GM12878 (cell line): ENCODE results near the gene FAM53B. TPM values are rescaled to one million over a fixed set of nuclear protein-coding genes. Genes with fewer than 3 reads are reported as not detected.
A peak's percentile ranks its signal among the peaks of the same experiment; 100 is the strongest.
"Not testable (repeated sequence)": the region's sequence is repeated elsewhere in the genome, so short reads cannot be mapped to it uniquely, and the experiment has no call there.

Experiments used
- ATAC-seq: fragments of 200-7000 bp; cut with Tn5 transposase; 3 replicates; pipeline ENCODE4 v1.9.1; 2020; ENCODE audit warnings: mild to moderate bottlenecking, moderate library complexity
- BruUV-seq: library from RNA; stranded (reverse); fragments of 400-500 nt; replicated peaks from 2 replicates; lab custom pipeline; 2021; lab: Mats Ljungman, UMichigan
- CTCF ChIA-PET: fragments of 300-600 bp; sonication (Branson Sonifier 250); formaldehyde crosslinking; extraction: SDS; loops from one replicate; lab custom pipeline; 2021; ENCODE audit warnings: inconsistent platforms; lab: Yijun Ruan, JAX
- POLR2A ChIA-PET: fragments of 350-600 bp; formaldehyde crosslinking; extraction: SDS; loops from one replicate; lab custom pipeline; 2021; ENCODE audit warnings: inconsistent platforms; lab: Charles Lee
- RAD21 ChIA-PET: fragments of 300-600 bp; sonication (Branson Sonifier 250); formaldehyde crosslinking; loops from one replicate; lab custom pipeline; 2023; ENCODE audit warnings: antibody characterized with exemption; ENCODE audit not compliant: unreplicated experiment; lab: Charles Lee
- SMC1A ChIA-PET: fragments of 300-600 bp; sonication (Branson Sonifier 250); formaldehyde crosslinking; loops from one replicate; lab custom pipeline; 2023; ENCODE audit not compliant: unreplicated experiment, uncharacterized antibody; lab: Charles Lee
- DNase-seq: peaks from one replicate; pipeline ENCODE4 v3.0.0-alpha.2; 2011; ENCODE audit warnings: low read depth, low spot score
- FAIRE-seq: peaks from 3 replicates; lab custom pipeline; 2011; peaks lifted over from hg19 to GRCh38; lab: Jason Lieb, UNC
- H2AFZ ChIP-seq: 2 replicates; pipeline ENCODE4 v1.6.0; 2011; ENCODE audit warnings: low read depth, low read length, control low read depth; ENCODE audit not compliant: control insufficient read depth
- H3K27ac ChIP-seq: 2 replicates; pipeline ENCODE4 v1.5.1; 2011; ENCODE audit warnings: control low read depth; ENCODE audit not compliant: control insufficient read depth, insufficient read depth
- H3K27me3 ChIP-seq, 2 experiments: replicated peaks in 1 of 2; 2 replicates each; pipeline versions ENCODE4 v1.6.0 to v1.6.1; 2011; ENCODE audit warnings: low read length in 1 of 2; ENCODE audit not compliant: control insufficient read depth in 2 of 2, insufficient read depth in 2 of 2
- H3K36me3 ChIP-seq, 2 experiments: 2 replicates each; pipeline ENCODE4 v1.5.1; 2011; ENCODE audit warnings: low read length in 1 of 2; ENCODE audit not compliant: control insufficient read depth in 2 of 2, insufficient read depth in 2 of 2
- H3K4me1 ChIP-seq: 2 replicates; pipeline ENCODE4 v1.6.1; 2011; ENCODE audit warnings: mild to moderate bottlenecking, low read length, moderate library complexity, mixed read lengths; ENCODE audit not compliant: control insufficient read depth, insufficient read depth
- H3K4me2 ChIP-seq: 2 replicates; pipeline ENCODE4 v1.6.0; 2011; ENCODE audit warnings: control low read depth; ENCODE audit not compliant: control insufficient read depth, insufficient read depth
- H3K4me3 ChIP-seq: fragments of 200-600 bp; sonication (generic); 2 replicates; pipeline ENCODE4 v1.5.1; 2016
- H3K79me2 ChIP-seq: 2 replicates; pipeline ENCODE4 v1.6.0; 2011; ENCODE audit warnings: low read length; ENCODE audit not compliant: control insufficient read depth, insufficient read depth
- H3K9ac ChIP-seq: 2 replicates; pipeline ENCODE4 v1.8.0; 2011; ENCODE audit warnings: low read length, control low read depth, mixed read lengths; ENCODE audit not compliant: control insufficient read depth, insufficient read depth
- H3K9me3 ChIP-seq: replicated peaks from 3 replicates; pipeline ENCODE4 v1.5.1; 2011; ENCODE audit warnings: mild to moderate bottlenecking, low read length; ENCODE audit not compliant: control insufficient read depth, insufficient read depth
- H4K20me1 ChIP-seq: 2 replicates; pipeline ENCODE4 v1.6.0; 2011; ENCODE audit not compliant: control insufficient read depth, insufficient read depth
- CTCF ChIP-seq, 3 experiments: IDR thresholded peaks in 2 of 3; conservative IDR thresholded peaks in 1 of 3; 2 replicates each; pipeline ENCODE4 v1.5.1; 2011; ENCODE audit warnings: low read depth in 3 of 3, low read length in 3 of 3, mild to moderate bottlenecking in 3 of 3, control low read depth in 2 of 3, moderate library complexity in 2 of 3, inconsistent platforms in 1 of 3, mixed read lengths in 1 of 3; ENCODE audit not compliant: control insufficient read depth in 2 of 3, insufficient read depth in 1 of 3; ENCODE audit errors: extremely low read depth in 1 of 3
- GATAD2B ChIP-seq: fragments of 450-650 bp; conservative IDR thresholded peaks from 2 replicates; pipeline ENCODE4 v1.6.1; 2017; ENCODE audit warnings: low read depth, mild to moderate bottlenecking, moderate library complexity
- NFXL1 ChIP-seq: fragments of 450-650 bp; IDR thresholded peaks from 2 replicates; pipeline ENCODE4 v1.6.1; 2017; ENCODE audit warnings: antibody characterized with exemption, mild to moderate bottlenecking, borderline replicate concordance
- RAD21 ChIP-seq: IDR thresholded peaks from 2 replicates; pipeline ENCODE4 v1.6.1; 2011; ENCODE audit warnings: mild to moderate bottlenecking, low read depth, low read length, moderate library complexity; ENCODE audit not compliant: insufficient read depth
- SMC3 ChIP-seq: IDR thresholded peaks from 2 replicates; pipeline ENCODE4 v1.6.1; 2011; ENCODE audit warnings: low read length, improper control_type of control experiment, borderline replicate concordance
- WGBS: methylation state at CpG from one replicate; pipeline ENCODE4 v1.1.6; 2016; ENCODE audit warnings: low lambda C conversion rate; ENCODE audit not compliant: insufficient replicate concordance, insufficient coverage; ENCODE audit errors: missing lambda C conversion rate; 5-methylcytosine and 5-hydroxymethylcytosine counted together
- in situ Hi-C: fragments of 300-500 bp; cut with MboI; formaldehyde crosslinking; loops from 9 replicates; pipeline ENCODE4 v1.14.3; 2018; ENCODE audit warnings: mixed read lengths
- intact Hi-C: fragments of 100-400 bp; cut with micrococcal nuclease; formaldehyde crosslinking; loops from one replicate; pipeline ENCODE4 v1.14.2; 2022; ENCODE audit not compliant: unreplicated experiment
- polyA plus RNA-seq, 11 experiments: library from polyadenylated mRNA; depleted of rRNA in 4 of 11; unstranded in 6 of 11; stranded (reverse) in 5 of 11; fragments of >200 nt; fragmentation: Nextera tagmentation in 4 of 11; fragmentation: Illumina TruSeq in 1 of 11; extraction: Ambion mirVana in 4 of 11; extraction: Trizol in 1 of 11; gene quantifications; 1 replicate in 1 of 11; 2 replicates in 10 of 11; pipeline versions ENCODE4 v1.2.1 to v1.2.3, GENCODE V29; 2011 to 2016; ENCODE audit warnings: inconsistent platforms in 2 of 11, missing spikeins in 2 of 11, low read depth in 1 of 11
- total RNA-seq, 4 experiments: library from RNA; depleted of rRNA in 3 of 4; stranded (reverse); fragments of >200 nt in 3 of 4; fragmentation: Illumina TruSeq in 1 of 4; extraction: Trizol in 1 of 4; gene quantifications; 2 replicates each; pipeline versions ENCODE4 v1.2.1 to v1.2.3, GENCODE V29; 2013 to 2021

FAM53B gene
- total and polyA plus RNA-seq, 10 of the 15 experiments (the other 5 are each of a cell fraction or from before 2014, with no cell fraction given) = 0.05 to 26.3 (median 8.1) TPM

- CTCF ChIA-PET = interaction anchor here (0.7 to 6.9 kb wide), 13 partner anchors 10 to 343 kb away, joined by 3 to 149 read pairs (median 5); partner anchors contain the start of gene ABRAXAS2
- in situ Hi-C loops, BruUV-seq: not testable (repeated sequence)
Observed at GRCh38 chr10:124746447-124746846, 2.3 kb upstream of the FAM53B start.

GRCh38 chr10:124745673-124746072 is 1.5 kb upstream of the FAM53B start:
- TF ChIP-seq RAD21 (peak; percentile 70), CTCF (IDR thresholded peaks at IDR 0.05 in 2 of 3, conservative IDR thresholded peaks at IDR 0.05 in 1 of 3; ENCODE audit: control insufficient read depth in 2 of 3, extremely low read depth in 1 of 3, insufficient read depth in 1 of 3, low read depth in 3 of 3, low read length in 3 of 3) (peak; percentile 19 to 49 (median 32); a peak in 4 of 6 replicates), SMC3 (peak; percentile 59), GATAD2B (no peak), NFXL1 (no peak)
- TF ChIP-seq, all 136 proteins: peak for 3
- POLR2A ChIA-PET = interaction anchor here (1.0 kb wide), 1 partner anchor 49 kb away, joined by 4 read pairs; no protein-coding TSS in a partner anchor
- H3K4me2 ChIP-seq = no peak overlapping the region

More at GRCh38 chr10:124746447-124746846, 2.3 kb upstream of the FAM53B start:
- H3K36me3 ChIP-seq, H2AFZ ChIP-seq, H3K4me3 ChIP-seq, H4K20me1 ChIP-seq, POLR2A ChIA-PET, DNase-seq, H3K4me2 ChIP-seq, H3K9ac ChIP-seq, H3K27ac ChIP-seq, H3K9me3 ChIP-seq, ATAC-seq, H3K27me3 ChIP-seq, FAIRE-seq: not testable (repeated sequence)
- ChIA-PET SMC1A (interaction anchor here (0.9 to 3.8 kb wide), 13 partner anchors 9 to 217 kb away, joined by 3 to 20 read pairs (median 4); no protein-coding TSS in a partner anchor), RAD21 (interaction anchor here (1.0 to 3.3 kb wide), 6 partner anchors 28 to 216 kb away, joined by 3 to 19 read pairs (median 10); no protein-coding TSS in a partner anchor)
- WGBS = 98% methylated on average over 8 of the region's 8 CpGs
- intact Hi-C loops = loop anchor here (10.0 kb wide), 1 partner anchor 752 kb away; no protein-coding TSS in a partner anchor
- Histone ChIP-seq H3K4me1 (peaks cover 11% of the 10 kb centered on the region), H3K79me2 (peaks cover 15% of the 10 kb centered on the region)

More at GRCh38 chr10:124745673-124746072, 1.5 kb upstream of the FAM53B start:
- DNase-seq = no peak
- H4K20me1 ChIP-seq = no peaks in the 10 kb centered on the region
- no peaks in the 10 kb centered on the region; a peak in 2 of 4 replicates for H3K36me3 ChIP-seq
- no peak overlapping the region for H3K4me3 ChIP-seq
- H3K4me1 ChIP-seq = peaks cover 18% of the 10 kb centered on the region
- no peak overlapping the region for H3K27ac ChIP-seq
- no peaks in the 10 kb centered on the region for H3K27me3 ChIP-seq
- H3K9ac ChIP-seq = no peak overlapping the region
- H3K9me3 ChIP-seq = no peaks in the 10 kb centered on the region
- CTCF ChIA-PET = interaction anchor here (0.5 to 6.9 kb wide), 20 partner anchors 11 to 342 kb away, joined by 3 to 149 read pairs (median 5); partner anchors contain the start of gene ABRAXAS2
- in situ Hi-C loops (no loop called here), intact Hi-C loops (loop anchor here (10.0 kb wide), 1 partner anchor 751 kb away; no protein-coding TSS in a partner anchor)
- H3K79me2 ChIP-seq = peaks cover 19% of the 10 kb centered on the region
- 68% methylated on average over 3 of the region's 3 CpGs for WGBS
- no peak for ATAC-seq
- SMC1A ChIA-PET = interaction anchor here (0.6 to 3.1 kb wide), 20 partner anchors 10 to 216 kb away, joined by 3 to 13 read pairs (median 3); no protein-coding TSS in a partner anchor
- BruUV-seq = no TSS peak
- no peak for FAIRE-seq
- RAD21 ChIA-PET = interaction anchor here (0.6 to 3.3 kb wide), 14 partner anchors 9 to 216 kb away, joined by 3 to 19 read pairs (median 4); no protein-coding TSS in a partner anchor
- no peak overlapping the region for H2AFZ ChIP-seq
